ENCODE measurements around the gene AGBL1. TPM values are rescaled to one million over a fixed set of nuclear protein-coding genes. Genes with fewer than 3 reads are reported as not detected.

AGBL1 gene
- total RNA-seq, 1 donor from 2014 or later: 0.07 TPM

DNA sequence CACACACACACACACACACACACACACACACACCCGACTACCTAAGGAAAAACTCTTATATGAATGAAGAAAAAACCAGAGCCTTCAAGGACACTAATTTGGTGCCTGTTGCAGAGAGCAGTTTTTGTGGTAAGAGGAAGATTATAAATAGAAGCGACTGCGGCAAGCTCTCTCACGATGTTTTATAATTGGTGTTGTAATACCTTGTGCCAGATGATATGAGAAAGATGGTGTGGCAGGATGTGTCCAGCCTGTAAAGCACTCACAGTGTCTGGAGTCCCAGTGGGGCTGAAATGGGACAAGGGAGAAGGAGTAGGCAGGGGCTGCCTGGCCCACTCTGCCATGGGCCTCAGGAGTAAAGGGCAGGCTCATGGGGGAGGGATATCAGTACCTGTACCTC is 839.9 kb downstream of the AGBL1 start:
- H3K27ac Mint-ChIP-seq: no peak overlapping the region
- peaks cover 11% of the 10 kb centered on the region for H3K27me3 Mint-ChIP-seq
- H3K36me3 Mint-ChIP-seq: no peaks in the 10 kb centered on the region
- no peak for DNase-seq (ENCODE audit: extremely low spot score, unreplicated experiment)
- H3K4me1 Mint-ChIP-seq (ENCODE audit: unreplicated experiment): no peaks in the 10 kb centered on the region
- no peak overlapping the region for H3K4me3 Mint-ChIP-seq
- TF ChIP-seq, protein P1, sequence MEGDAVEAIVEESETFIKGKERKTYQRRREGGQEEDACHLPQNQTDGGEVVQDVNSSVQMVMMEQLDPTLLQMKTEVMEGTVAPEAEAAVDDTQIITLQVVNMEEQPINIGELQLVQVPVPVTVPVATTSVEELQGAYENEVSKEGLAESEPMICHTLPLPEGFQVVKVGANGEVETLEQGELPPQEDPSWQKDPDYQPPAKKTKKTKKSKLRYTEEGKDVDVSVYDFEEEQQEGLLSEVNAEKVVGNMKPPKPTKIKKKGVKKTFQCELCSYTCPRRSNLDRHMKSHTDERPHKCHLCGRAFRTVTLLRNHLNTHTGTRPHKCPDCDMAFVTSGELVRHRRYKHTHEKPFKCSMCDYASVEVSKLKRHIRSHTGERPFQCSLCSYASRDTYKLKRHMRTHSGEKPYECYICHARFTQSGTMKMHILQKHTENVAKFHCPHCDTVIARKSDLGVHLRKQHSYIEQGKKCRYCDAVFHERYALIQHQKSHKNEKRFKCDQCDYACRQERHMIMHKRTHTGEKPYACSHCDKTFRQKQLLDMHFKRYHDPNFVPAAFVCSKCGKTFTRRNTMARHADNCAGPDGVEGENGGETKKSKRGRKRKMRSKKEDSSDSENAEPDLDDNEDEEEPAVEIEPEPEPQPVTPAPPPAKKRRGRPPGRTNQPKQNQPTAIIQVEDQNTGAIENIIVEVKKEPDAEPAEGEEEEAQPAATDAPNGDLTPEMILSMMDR (conservative IDR thresholded peaks at IDR 0.05): no peak
- no peaks in the 10 kb centered on the region for H3K9me3 Mint-ChIP-seq

DNA sequence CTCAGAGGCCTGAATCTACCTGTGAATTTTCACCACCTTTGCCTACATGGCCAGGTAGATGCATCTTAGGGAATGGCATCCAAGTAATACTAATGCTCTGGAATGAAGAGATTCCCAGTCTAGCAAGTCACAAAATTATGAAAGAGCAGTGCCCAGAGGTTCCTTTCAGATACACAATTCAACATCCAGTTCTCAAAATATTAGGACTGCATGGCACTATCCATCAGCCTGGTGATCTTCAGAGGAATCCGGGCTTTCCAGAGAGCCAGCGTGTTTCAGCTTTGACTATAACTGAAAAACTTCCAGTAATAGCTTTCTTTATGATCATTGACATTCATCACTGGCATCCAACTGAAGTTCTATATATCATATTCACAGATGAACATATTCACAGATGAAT is 849.8 kb downstream of the AGBL1 start:
- H3K4me1 Mint-ChIP-seq (ENCODE audit: unreplicated experiment): no peaks in the 10 kb centered on the region
- no peak overlapping the region for H3K4me3 Mint-ChIP-seq
- no peaks in the 10 kb centered on the region for H3K36me3 Mint-ChIP-seq
- no peaks in the 10 kb centered on the region for H3K9me3 Mint-ChIP-seq
- H3K27me3 Mint-ChIP-seq: peaks cover 17% of the 10 kb centered on the region
- no peak overlapping the region for H3K27ac Mint-ChIP-seq
- no peak for DNase-seq (ENCODE audit: extremely low spot score, unreplicated experiment)
- TF ChIP-seq, protein P1 (conservative IDR thresholded peaks at IDR 0.05): no peak

DNA sequence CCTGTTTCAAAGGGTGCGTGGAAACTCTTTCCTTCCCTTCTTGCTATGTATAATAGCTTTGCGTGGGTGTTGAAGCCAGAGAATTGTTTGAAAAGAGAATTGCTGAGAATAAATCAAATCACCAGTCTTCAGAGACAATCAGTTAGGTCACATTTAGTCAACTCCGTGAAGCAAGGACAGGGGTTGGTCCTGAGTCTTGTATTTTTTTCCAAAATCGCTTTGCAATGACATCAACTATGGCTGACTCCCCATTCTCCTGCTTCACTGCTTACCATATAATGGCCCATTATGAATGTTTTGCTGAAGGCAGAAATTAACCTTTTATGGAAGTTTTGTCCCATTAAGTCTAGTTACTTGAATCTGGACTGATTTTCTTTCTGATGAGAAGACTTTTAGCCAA is 852.8 kb downstream of the AGBL1 start:
- H3K4me1 Mint-ChIP-seq (ENCODE audit: unreplicated experiment): no peaks in the 10 kb centered on the region
- DNase-seq (ENCODE audit: extremely low spot score, unreplicated experiment): no peak
- no peak overlapping the region for H3K4me3 Mint-ChIP-seq
- no peaks in the 10 kb centered on the region for H3K9me3 Mint-ChIP-seq
- no peak overlapping the region for H3K27ac Mint-ChIP-seq
- TF ChIP-seq, protein P1 (conservative IDR thresholded peaks at IDR 0.05): no peak
- peaks cover 29% of the 10 kb centered on the region for H3K27me3 Mint-ChIP-seq
- H3K36me3 Mint-ChIP-seq: no peaks in the 10 kb centered on the region

DNA sequence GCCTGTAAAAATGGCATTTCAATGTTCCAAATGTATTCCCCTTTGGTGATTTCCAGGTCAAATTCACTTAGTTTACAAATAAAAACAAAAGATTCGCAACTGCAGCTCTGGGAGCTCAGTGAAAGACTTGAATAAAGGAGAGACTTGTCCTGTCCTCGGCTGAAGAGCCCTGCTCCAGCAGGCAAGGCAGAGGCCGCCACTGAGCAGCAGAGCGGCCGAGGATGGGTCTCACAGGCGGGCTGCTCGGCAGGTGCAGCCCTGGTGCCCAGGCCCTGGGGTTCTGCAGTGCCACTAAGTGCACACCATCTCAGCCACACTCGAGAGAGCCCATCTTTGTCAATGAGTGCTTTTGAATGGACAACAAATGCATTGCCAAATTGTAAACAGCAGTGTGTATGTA is 856.2 kb downstream of the AGBL1 start:
- TF ChIP-seq, protein P1 (conservative IDR thresholded peaks at IDR 0.05): no peak
- H3K9me3 Mint-ChIP-seq: no peaks in the 10 kb centered on the region
- peaks cover 33% of the 10 kb centered on the region for H3K27me3 Mint-ChIP-seq
- DNase-seq (ENCODE audit: extremely low spot score, unreplicated experiment): no peak
- no peak overlapping the region for H3K4me3 Mint-ChIP-seq
- no peaks in the 10 kb centered on the region for H3K36me3 Mint-ChIP-seq
- no peak overlapping the region for H3K27ac Mint-ChIP-seq
- H3K4me1 Mint-ChIP-seq (ENCODE audit: unreplicated experiment): no peaks in the 10 kb centered on the region

DNA sequence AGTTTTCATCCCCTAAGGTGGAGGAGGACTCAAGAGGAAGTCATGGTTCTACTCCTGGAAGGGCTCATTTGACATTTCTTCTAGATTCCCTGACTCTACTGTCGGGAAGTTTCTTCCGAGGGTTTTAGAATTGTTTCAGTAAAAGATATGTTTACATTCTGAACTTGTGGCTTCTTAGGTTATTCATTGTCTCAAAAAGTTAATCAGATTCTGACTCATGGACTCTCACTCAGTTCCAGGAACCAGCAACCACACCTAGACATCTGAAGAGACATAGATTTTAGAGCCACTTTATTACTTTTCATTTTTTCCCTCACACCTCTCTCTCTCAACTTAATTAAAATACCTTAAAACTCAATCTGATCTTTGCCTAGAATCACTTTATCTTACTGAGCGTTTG is 862.6 kb downstream of the AGBL1 start:
- Mint-ChIP-seq H3K4me3 (no peak overlapping the region), H3K27ac (no peak overlapping the region), H3K36me3 (no peaks in the 10 kb centered on the region), H3K4me1 (ENCODE audit: unreplicated experiment) (no peaks in the 10 kb centered on the region), H3K27me3 (peaks cover 16% of the 10 kb centered on the region), H3K9me3 (no peaks in the 10 kb centered on the region)
- DNase-seq (ENCODE audit: extremely low spot score, unreplicated experiment): no peak
- TF ChIP-seq, protein P1 (conservative IDR thresholded peaks at IDR 0.05): no peak

DNA sequence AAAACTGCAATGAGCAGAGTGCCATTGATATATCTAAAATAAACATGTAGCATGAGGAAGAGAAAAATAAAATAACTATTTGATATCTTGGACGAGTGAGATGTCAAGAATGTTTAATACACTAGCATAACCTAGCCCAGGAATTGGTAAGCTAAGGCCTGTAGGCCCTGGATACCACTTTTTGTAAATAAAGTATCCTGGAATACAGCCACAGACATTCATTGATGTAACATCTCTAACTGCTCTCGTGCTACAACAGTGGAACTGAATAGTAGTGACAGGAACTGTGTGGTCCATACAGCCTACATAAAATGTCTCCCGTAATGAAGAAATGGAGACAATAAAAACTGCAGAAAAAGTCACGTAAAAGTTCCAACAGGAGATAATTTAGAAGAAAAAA is 869.0 kb downstream of the AGBL1 start:
- H3K27ac Mint-ChIP-seq: no peak overlapping the region
- no peaks in the 10 kb centered on the region for H3K9me3 Mint-ChIP-seq
- H3K4me3 Mint-ChIP-seq: no peak overlapping the region
- no peak for DNase-seq (ENCODE audit: extremely low spot score, unreplicated experiment)
- TF ChIP-seq, protein P1 (conservative IDR thresholded peaks at IDR 0.05): no peak
- H3K36me3 Mint-ChIP-seq: no peaks in the 10 kb centered on the region
- no peaks in the 10 kb centered on the region for H3K4me1 Mint-ChIP-seq (ENCODE audit: unreplicated experiment)
- peaks cover 5% of the 10 kb centered on the region for H3K27me3 Mint-ChIP-seq

All from type B pancreatic cell (in vitro differentiated cells).